Measurements from ENCODE around the gene NUDT21. TPM values are rescaled to one million over a fixed set of nuclear protein-coding genes. Genes with fewer than 3 reads are reported as not detected.

NUDT21 gene
- total and polyA plus RNA-seq, 3 donors from 2014 or later, result 67.7 to 224 (median 75.3) TPM

GRCh38 chr16:56466344-56466743 lies 15.2 kb upstream of the NUDT21 start:
- no peak for DNase-seq
- H3K36me3 ChIP-seq (ENCODE audit: low read depth, missing control alignments), result no peaks in the 10 kb centered on the region
- H3K4me1 ChIP-seq, result no peaks in the 10 kb centered on the region
- H3K9me3 ChIP-seq, result no peaks in the 10 kb centered on the region
- H3K4me3 ChIP-seq, result no peak overlapping the region
- no peaks in the 10 kb centered on the region for H3K27me3 ChIP-seq
- intact Hi-C loops (cut with DNase I; ENCODE audit: low total_unique reads), result no loop called here
- no peak for TF ChIP-seq POLR2A (IDR thresholded peaks at IDR 0.05)
- TF ChIP-seq CTCF (IDR thresholded peaks at IDR 0.05), result no peak
- 100% methylated on average over 2 of the region's 2 CpGs for WGBS, 2 donors
- H3K27ac ChIP-seq, result no peak overlapping the region

GRCh38 chr16:56463153-56463552 lies 12.0 kb upstream of the NUDT21 start:
- TF ChIP-seq POLR2A (IDR thresholded peaks at IDR 0.05), result no peak
- TF ChIP-seq CTCF (IDR thresholded peaks at IDR 0.05), result no peak
- H3K27me3 ChIP-seq, result no peaks in the 10 kb centered on the region
- H3K4me1 ChIP-seq, result no peaks in the 10 kb centered on the region
- no peaks in the 10 kb centered on the region for H3K36me3 ChIP-seq (ENCODE audit: low read depth, missing control alignments)
- no peaks in the 10 kb centered on the region for H3K9me3 ChIP-seq
- H3K4me3 ChIP-seq, result no peak overlapping the region
- DNase-seq, result no peak
- intact Hi-C loops (cut with DNase I; ENCODE audit: low total_unique reads), result no loop called here
- WGBS, 2 donors, result 98 to 100% methylated on average over 4 to 6 of the region's 6 CpGs
- no peak overlapping the region for H3K27ac ChIP-seq

DNA sequence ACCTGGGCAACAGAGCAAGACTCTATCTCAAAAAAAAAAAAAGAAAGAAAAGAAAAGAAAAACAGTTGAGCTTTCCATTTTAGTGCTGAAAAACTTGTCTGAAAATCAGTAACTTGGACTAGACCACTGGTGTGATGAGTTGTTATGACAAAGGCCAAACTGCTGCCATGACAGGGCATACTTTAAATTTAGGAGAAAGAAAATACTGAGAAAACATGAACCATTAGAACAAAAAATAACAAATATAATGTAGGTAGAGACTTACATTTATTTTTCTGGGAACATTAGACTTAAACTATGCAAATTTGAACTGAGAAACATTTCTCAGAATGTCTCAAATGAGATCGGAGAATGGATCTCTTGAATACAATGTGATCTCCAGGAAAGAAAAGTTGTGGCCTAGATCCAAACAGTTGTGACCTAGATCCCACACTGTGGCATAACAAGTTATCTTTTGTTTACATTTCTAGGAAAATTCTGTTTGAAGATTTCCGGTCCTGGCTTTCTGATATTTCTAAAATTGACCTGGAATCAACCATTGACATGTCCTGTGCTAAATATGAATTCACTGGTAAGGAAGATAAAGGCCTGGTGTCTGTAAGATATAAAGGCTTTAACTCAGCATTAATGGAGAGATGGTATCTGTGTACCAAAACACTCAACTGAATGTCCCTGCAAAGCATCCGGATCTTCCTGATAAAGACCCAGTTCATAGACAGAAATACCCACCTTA lies 11.1 kb upstream of the NUDT21 start:
- 69 to 74% methylated on average over 3 of the region's 3 CpGs for WGBS, 2 donors
- TF ChIP-seq POLR2A (IDR thresholded peaks at IDR 0.05) (no peak), CTCF (IDR thresholded peaks at IDR 0.05) (no peak)
- Histone ChIP-seq H3K9me3 (no peaks in the 10 kb centered on the region), H3K36me3 (ENCODE audit: low read depth, missing control alignments) (no peaks in the 10 kb centered on the region), H3K4me1 (no peaks in the 10 kb centered on the region), H3K4me3 (no peak overlapping the region), H3K27me3 (no peaks in the 10 kb centered on the region), H3K27ac (no peak overlapping the region)
- intact Hi-C loops (cut with DNase I; ENCODE audit: low total_unique reads), result no loop called here
- DNase-seq, result no peak

DNA sequence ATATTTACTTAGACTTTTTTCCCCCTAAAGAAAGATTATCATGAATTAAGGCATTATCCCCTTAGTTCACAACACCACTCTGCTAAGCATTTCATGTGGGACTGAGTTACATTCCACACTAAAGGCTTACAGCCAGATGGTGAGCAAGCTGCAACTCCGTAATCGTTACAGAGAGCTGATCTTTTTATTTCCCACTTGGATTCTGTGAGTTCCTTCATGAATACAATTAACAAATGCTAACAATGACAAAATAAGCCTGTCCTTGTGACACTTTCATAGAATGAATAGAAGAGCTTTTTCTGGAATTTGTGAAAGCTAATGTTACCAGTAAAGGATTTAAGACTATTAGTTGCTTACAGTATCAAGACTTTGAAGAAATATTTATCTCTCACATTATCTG lies 9.0 kb upstream of the NUDT21 start:
- H3K27me3 ChIP-seq, result no peaks in the 10 kb centered on the region
- no peak overlapping the region for H3K4me3 ChIP-seq
- no peak for TF ChIP-seq CTCF (IDR thresholded peaks at IDR 0.05)
- TF ChIP-seq POLR2A (IDR thresholded peaks at IDR 0.05), result no peak
- no peaks in the 10 kb centered on the region for H3K9me3 ChIP-seq
- intact Hi-C loops (cut with DNase I; ENCODE audit: low total_unique reads), result no loop called here
- no peak for DNase-seq
- H3K36me3 ChIP-seq (ENCODE audit: low read depth, missing control alignments), result no peaks in the 10 kb centered on the region
- no peak overlapping the region for H3K27ac ChIP-seq
- WGBS, 2 donors, result 74 to 79% methylated on average over 2 of the region's 2 CpGs
- H3K4me1 ChIP-seq, result no peaks in the 10 kb centered on the region

DNA sequence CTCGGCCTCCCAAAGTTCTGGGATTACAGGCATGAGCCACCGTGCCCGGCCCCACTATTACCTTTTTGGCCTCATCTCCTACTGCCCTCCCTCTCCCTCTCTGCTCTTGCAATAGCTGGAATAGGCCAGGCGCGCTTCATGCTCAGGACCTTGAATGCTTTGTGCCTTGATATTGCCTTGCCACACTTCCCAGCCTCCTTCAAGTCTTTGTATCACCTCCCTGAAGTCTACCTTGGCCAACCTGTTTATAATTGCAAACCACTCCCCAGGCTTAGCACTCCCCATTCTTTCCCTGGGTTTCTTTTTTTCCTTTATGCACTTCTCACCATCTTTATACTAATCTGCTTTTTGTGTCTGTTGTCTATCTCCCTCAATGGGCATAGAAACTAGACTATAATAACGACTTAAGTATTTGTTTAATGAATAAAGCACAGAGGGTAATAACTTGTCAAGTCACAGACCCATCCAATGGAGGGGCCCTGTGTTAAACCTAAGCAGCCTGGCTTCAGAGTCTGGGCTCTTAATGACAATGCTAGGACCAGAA lies 6.9 kb upstream of the NUDT21 start:
- H3K27me3 ChIP-seq, result no peaks in the 10 kb centered on the region
- H3K36me3 ChIP-seq (ENCODE audit: low read depth, missing control alignments), result no peaks in the 10 kb centered on the region
- H3K4me1 ChIP-seq, result no peaks in the 10 kb centered on the region
- WGBS, 2 donors, result 92 to 93% methylated on average over 6 of the region's 6 CpGs
- intact Hi-C loops (cut with DNase I; ENCODE audit: low total_unique reads), result no loop called here
- no peak overlapping the region for H3K27ac ChIP-seq
- H3K4me3 ChIP-seq, result no peak overlapping the region
- TF ChIP-seq POLR2A (IDR thresholded peaks at IDR 0.05) (no peak), CTCF (IDR thresholded peaks at IDR 0.05) (no peak)
- DNase-seq, result no peak
- no peaks in the 10 kb centered on the region for H3K9me3 ChIP-seq
